Esophagus (tissue), 2 donors: Measurements from ENCODE around the gene RSBN1. TPM values are rescaled to one million over a fixed set of nuclear protein-coding genes. Genes with fewer than 3 reads are reported as not detected.
A peak's percentile ranks its signal among the peaks of the same experiment; 100 is the strongest.

Experiments
- H3K27ac ChIP-seq, 2 donors: one replicate each; pipeline ENCODE4 v1.5.1; 2013; ENCODE audit warnings: low read depth in 2 of 2, mild to moderate bottlenecking in 2 of 2, inconsistent platforms in 1 of 2, low read length in 1 of 2, moderate library complexity in 1 of 2
- H3K27me3 ChIP-seq, 2 donors: one replicate each; pipeline ENCODE4 v1.6.1; 2013; ENCODE audit warnings: low read length in 2 of 2, control low read depth in 1 of 2, mild to moderate bottlenecking in 1 of 2; ENCODE audit not compliant: insufficient read depth in 2 of 2, control insufficient read depth in 1 of 2
- H3K36me3 ChIP-seq, 2 donors: one replicate each; pipeline ENCODE4 v1.6.1; 2013; ENCODE audit warnings: low read length in 1 of 2; ENCODE audit not compliant: control insufficient read depth in 2 of 2, insufficient read depth in 2 of 2
- H3K4me1 ChIP-seq, 2 donors: one replicate each; pipeline ENCODE4 v1.6.1; 2013; ENCODE audit warnings: low read length in 1 of 2; ENCODE audit not compliant: control insufficient read depth in 2 of 2, insufficient read depth in 2 of 2
- H3K4me3 ChIP-seq, 2 donors: one replicate each; pipeline ENCODE4 v1.5.1; 2013; ENCODE audit warnings: low read length in 2 of 2, mild to moderate bottlenecking in 2 of 2, low read depth in 1 of 2, moderate library complexity in 1 of 2
- H3K9me3 ChIP-seq, 2 donors: one replicate each; pipeline ENCODE4 v1.6.1; 2013; ENCODE audit warnings: mild to moderate bottlenecking in 2 of 2, low read depth in 1 of 2, low read length in 1 of 2, moderate library complexity in 1 of 2; ENCODE audit not compliant: control insufficient read depth in 2 of 2, insufficient read depth in 1 of 2
- WGBS, 2 donors: extraction: QIAGEN DNeasy Blood & Tissue Kit; methylation state at CpG; one replicate each; pipeline ENCODE4 v1.1.7; 2013; 5-methylcytosine and 5-hydroxymethylcytosine counted together
- polyA plus RNA-seq, 2 donors: library from polyadenylated mRNA; stranded (reverse); fragments of 200-250 nt; gene quantifications; one replicate each; pipeline ENCODE4 v1.2.3, GENCODE V29; 2013
- donor health status: healthy with polysubstance abuse.
- donor health status: Bipolar disorder and iron deficiency.

RSBN1 gene
- polyA plus RNA-seq, 2 donors: 2.9 to 3.5 TPM

DNA sequence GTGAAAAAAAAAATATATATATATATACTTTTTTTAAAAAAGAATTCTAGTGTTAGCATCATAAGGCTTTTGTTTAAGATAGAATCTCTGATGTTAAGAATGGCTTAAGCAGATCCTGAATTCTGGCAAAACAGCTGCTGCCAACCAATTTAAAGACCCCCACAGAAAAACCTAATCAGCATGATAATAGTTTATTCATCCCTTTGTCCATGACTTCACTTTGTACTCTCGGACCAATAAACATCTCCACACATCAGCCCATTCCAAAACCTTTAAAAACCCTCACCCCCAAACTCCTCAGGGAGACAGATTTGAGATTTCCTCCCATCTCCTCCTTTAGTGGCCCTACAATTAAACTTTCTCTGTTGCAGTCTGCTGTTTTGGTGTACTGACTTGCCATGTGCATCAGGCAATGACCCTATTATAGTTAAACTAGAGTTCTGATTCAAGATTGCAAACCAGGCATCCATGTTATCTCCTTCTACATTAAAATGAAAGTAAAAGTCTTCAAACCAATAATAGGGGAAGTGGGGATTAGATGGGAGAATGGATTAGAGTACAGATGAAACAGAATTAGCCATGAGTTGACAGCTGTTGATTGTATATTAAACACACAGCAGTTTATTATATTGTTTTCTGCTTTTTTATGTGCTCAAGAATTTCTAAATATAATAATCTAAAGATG, 43.2 kb downstream of the RSBN1 start:
- H3K4me1 ChIP-seq: no peaks in the 10 kb centered on the region
- 91 to 95% methylated on average over 1 of the region's 1 CpG for WGBS, 2 donors
- H3K9me3 ChIP-seq: no peaks in the 10 kb centered on the region
- no peak overlapping the region for H3K27ac ChIP-seq
- no peaks in the 10 kb centered on the region for H3K36me3 ChIP-seq
- H3K27me3 ChIP-seq: no peaks in the 10 kb centered on the region
- no peak overlapping the region for H3K4me3 ChIP-seq

DNA sequence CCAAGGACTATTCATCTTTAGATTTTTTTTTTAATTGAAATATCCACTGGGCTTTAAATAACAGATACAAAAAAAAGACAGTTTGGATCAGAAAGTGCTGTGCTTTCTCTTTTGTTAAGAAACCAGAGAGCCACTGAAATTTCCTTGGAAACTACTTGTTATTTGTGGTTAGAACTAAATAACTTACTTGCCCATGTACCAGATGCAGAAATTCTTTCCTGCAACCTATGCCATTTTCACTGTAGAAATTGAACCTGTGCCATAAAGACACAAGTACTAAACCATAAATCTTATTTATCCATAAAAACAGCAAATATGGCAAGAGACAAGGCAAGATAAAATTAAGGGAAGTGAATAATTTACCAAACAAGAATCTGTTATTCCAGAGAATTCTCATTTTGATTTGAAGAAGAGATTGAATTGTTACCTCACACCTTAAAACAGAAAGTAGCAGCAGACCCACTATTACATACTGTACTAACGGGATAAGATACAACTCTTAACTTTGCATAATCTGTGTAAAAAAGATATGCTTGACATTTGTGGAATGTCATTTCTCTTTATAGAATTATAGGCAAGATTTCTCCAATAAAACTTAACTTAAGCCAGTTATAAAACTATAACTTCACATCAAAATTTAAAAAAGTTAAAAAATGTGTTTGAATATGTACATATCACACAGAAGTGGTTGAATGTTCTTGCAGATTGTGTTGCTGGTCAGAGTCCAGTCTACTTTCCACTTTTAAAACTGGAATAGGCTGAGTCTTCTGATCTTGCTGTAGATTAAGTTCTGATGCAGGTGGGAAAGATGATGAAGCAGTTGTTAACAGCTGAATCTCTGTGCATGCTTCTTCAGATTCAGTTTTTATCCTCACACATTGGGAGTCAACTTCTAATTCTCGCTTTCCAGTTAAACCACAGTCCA, 46.7 kb downstream of the RSBN1 start:
- Histone ChIP-seq H3K4me3 (no peak overlapping the region), H3K27ac (no peak overlapping the region), H3K36me3 (no peaks in the 10 kb centered on the region), H3K4me1 (no peaks in the 10 kb centered on the region), H3K9me3 (no peaks in the 10 kb centered on the region), H3K27me3 (no peaks in the 10 kb centered on the region)
- WGBS, 2 donors: 94% methylated on average over 2 of the region's 2 CpGs

DNA sequence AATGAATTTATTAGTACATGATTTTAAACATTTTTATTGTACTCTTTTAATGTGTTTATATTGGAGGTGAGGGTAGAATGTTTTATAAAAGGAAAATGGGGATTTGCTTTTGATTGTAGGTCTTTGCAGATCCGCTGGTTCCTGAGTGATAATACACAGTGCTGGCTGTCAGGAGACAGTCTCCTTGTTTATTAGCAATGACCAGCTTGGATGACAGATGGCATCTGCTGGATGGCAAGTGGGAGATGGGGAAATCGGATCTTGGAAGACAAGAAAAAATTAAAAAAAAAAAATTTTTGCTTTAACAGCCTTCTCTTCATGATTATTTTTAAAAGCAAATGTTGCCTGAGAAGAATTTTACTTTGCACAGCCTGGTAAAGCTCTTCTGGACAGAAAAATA, 48.6 kb downstream of the RSBN1 start:
- no peaks in the 10 kb centered on the region for H3K27me3 ChIP-seq
- H3K9me3 ChIP-seq: no peaks in the 10 kb centered on the region
- 89 to 92% methylated on average over 2 of the region's 2 CpGs for WGBS, 2 donors
- no peak overlapping the region for H3K27ac ChIP-seq
- H3K4me1 ChIP-seq: no peaks in the 10 kb centered on the region
- no peak overlapping the region for H3K4me3 ChIP-seq
- H3K36me3 ChIP-seq: no peaks in the 10 kb centered on the region

DNA sequence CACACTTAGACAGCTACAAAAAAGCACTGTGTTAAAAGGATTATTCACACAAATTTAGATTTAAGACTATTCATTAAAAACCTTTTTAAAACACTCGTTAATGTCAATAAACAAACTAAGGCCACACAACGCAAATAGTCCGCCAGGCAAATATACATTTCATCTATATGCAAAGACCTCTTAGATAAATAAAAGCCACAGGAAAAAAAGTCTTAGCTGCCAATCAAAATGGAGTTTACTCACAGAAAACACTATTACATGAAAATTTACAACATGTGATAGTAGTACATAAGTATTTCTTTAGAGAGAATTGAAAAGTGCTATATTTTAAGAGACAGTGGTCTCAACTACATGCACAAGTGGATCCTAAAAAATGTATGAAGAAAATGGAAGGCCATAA, 50.3 kb downstream of the RSBN1 start:
- H3K27me3 ChIP-seq: no peaks in the 10 kb centered on the region
- no peak overlapping the region for H3K4me3 ChIP-seq
- 78 to 85% methylated on average over 3 of the region's 3 CpGs for WGBS, 2 donors
- no peaks in the 10 kb centered on the region for H3K4me1 ChIP-seq
- no peak overlapping the region for H3K27ac ChIP-seq
- no peaks in the 10 kb centered on the region for H3K36me3 ChIP-seq
- no peaks in the 10 kb centered on the region for H3K9me3 ChIP-seq

DNA sequence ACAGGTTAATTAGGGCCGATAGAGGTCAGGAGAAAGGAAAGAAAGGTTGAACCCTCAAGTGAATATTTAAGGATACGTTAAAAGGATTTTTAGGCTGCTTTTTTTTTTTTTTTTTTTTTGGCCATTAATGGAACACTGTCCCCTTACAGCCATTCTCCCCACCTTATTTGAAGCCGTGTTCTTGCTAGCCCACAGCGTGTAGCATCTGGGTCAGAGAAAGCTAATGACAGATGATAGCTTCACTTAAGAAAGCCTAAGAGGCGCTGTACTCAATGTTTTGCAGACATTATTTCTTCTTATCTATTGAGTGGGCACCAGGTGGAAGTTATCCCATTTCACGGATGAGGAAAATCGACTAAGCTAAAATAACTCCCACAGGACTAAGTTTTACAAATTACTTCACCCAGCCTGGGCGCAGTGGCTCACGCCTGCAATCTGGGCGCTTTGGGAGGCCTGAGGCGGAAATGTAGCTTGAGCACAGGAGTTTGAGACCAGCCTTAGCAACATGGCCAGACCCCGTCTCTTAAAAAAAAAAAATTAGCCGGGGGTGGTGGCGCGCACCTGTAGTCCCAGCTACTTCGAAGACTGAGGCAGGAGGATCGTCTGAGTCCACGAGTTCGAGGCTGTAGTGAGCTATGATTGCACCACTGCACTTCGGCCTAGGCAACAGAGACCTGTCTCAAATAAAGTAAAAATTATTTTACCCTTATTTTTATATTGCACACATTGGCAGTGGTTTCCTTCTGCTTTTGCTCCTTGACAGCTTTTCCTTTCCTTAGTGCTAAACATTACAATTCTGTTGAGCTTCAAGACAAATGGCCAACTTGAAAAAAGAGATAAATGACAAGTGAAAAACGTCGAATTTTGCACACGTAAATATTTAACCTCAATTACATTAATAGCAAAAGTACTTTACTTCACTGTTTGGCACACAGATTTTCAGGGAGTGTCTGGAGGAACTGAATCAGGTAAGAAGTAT, 51.9 kb downstream of the RSBN1 start:
- Histone ChIP-seq H3K27me3 (no peaks in the 10 kb centered on the region), H3K4me1 (no peaks in the 10 kb centered on the region), H3K36me3 (no peaks in the 10 kb centered on the region), H3K27ac (peak overlapping the region; percentile 92 to 93), H3K9me3 (no peaks in the 10 kb centered on the region), H3K4me3 (peak overlapping the region in 1 of 2 donors; percentile 96)
- WGBS, 2 donors: 73 to 74% methylated on average over 23 of the region's 23 CpGs

DNA sequence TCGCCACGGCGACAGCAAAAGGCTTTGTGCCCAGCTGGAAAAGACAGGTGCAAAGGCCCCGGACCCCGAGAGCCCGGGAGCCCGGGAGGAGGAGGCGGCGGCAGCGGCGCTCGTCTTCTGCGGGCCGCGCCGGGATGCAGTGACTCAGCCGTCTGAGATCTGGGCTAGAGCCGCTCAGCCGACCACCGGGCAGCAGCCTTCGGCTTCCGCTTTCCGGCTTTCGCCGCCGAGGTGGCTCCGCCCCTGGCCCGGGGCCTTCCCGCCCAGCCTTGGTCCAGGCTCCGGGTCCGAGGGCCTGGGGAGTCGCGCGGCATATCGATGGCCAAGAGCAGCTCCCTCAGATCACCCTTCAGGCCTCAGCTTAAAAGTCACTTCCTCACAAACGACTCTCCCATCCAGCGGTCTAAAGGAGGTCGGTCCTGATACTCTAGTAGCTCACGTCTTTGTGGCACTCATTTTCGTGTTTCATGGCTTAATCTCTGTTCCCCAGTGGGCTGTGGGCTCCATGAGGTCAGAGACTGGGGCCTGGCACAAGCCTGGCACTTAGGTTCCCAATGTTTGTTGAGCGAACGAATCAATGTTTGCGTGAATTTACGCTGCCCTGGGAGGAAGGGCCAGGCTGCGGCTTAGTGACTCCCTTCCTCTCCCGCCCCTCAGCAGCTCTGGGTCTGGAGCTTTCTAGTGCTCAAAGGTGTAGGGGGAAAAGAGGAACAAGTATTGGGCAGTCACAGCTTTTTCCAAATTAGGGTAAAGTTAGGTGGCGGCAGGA, 52.8 kb downstream of the RSBN1 start, which contains the start of gene PHTF1:
Gene PHTF1, minus strand, starts transcription at position 154 of the 769 bp plus-strand sequence. CDS start 783 bp downstream, outside the sequence.
- Histone ChIP-seq H3K36me3 (no peaks in the 10 kb centered on the region), H3K9me3 (no peaks in the 10 kb centered on the region), H3K4me1 (no peaks in the 10 kb centered on the region), H3K4me3 (peak within 1 kb of the TSS; percentile 82 to 96), H3K27ac (peak within 1 kb of the TSS; percentile 92 to 93), H3K27me3 (no peaks in the 10 kb centered on the region)
- 1% methylated on average over 42 to 47 of the region's 47 CpGs for WGBS, 2 donors

DNA sequence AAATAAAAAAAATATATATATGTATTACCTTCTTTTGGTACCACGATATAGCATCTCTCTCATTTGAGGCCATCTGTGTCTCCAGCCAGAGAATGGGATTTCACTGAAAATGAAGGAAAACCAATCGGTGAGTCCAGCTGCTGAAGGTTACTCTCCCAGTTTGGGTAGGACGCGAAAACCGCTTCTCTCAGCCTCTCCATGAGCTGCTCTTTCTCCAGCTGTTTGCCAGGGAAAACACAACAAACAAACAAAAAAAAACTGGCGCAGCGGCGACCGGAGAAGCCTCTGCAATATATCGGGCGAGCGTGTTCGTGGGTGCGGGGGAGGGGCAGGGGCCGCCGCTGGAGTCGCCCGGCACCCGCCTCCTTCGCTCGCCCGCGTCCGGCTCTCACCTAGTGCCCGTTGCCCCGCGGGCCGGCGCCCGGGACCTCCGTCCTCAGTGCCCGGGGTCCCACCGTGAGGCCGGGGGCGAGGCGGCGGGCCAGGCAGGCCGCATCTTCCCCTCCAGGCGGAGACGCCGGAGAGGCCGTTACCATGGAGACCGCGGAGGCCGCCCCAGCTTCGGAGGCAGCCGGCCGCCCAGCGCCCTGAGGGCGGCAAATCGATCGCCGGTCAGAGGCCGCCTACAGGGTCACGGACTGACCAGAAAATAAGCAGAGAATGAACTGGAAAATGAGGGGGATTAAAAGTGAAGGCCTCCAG, 53.5 kb downstream of the RSBN1 start:
- H3K4me3 ChIP-seq: peak overlapping the region; percentile 82 to 96
- H3K27me3 ChIP-seq: no peaks in the 10 kb centered on the region
- 0 to 1% methylated on average over 48 to 55 of the region's 55 CpGs for WGBS, 2 donors
- no peaks in the 10 kb centered on the region for H3K4me1 ChIP-seq
- H3K9me3 ChIP-seq: no peaks in the 10 kb centered on the region
- peak overlapping the region; percentile 92 to 93 for H3K27ac ChIP-seq
- H3K36me3 ChIP-seq: no peaks in the 10 kb centered on the region

DNA sequence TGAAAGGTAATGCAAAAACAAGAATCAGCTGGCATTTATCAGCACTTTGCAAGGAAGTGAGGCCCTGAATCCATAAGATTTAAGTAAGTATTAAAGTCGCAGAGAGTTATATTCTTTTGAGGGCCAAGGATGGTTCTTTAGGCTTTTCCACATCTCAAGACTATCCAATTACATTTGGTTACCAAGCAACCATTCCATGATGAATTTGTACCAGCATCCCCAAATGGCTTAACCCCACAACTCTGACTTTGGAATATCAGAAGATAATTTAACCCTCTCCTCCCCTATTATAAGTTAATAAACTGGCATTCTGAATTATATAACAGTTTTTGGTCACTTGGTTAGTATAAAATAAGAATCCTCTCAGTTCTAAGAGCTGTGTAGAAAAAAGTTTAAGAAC, 55.8 kb downstream of the RSBN1 start:
- no peaks in the 10 kb centered on the region for H3K9me3 ChIP-seq
- no peak overlapping the region for H3K27ac ChIP-seq
- 82 to 90% methylated on average over 1 of the region's 1 CpG for WGBS, 2 donors
- no peaks in the 10 kb centered on the region for H3K4me1 ChIP-seq
- no peak overlapping the region for H3K4me3 ChIP-seq
- H3K36me3 ChIP-seq: no peaks in the 10 kb centered on the region
- H3K27me3 ChIP-seq: no peaks in the 10 kb centered on the region
